ENCODE results near the gene PLEKHH1. TPM values are rescaled to one million over a fixed set of nuclear protein-coding genes. Genes with fewer than 3 reads are reported as not detected.

The PLEKHH1 gene
- total RNA-seq, 1 experiment from 2014 or later: 32.4 TPM

- CTCF ChIA-PET: no interaction called here
- Mint-ChIP-seq H3K36me3 (ENCODE audit: insufficient read depth, unreplicated experiment) (no peaks in the 10 kb centered on the region), H3K9me3 (ENCODE audit: unreplicated experiment) (no peaks in the 10 kb centered on the region), H3K27ac (ENCODE audit: unreplicated experiment) (no peak overlapping the region), H3K4me3 (ENCODE audit: unreplicated experiment) (no peak overlapping the region), H3K4me1 (ENCODE audit: low read depth, unreplicated experiment) (peaks cover 13% of the 10 kb centered on the region), H3K27me3 (ENCODE audit: insufficient read depth, unreplicated experiment) (no peaks in the 10 kb centered on the region)
- intact Hi-C loops (cut with micrococcal nuclease; ENCODE audit: unreplicated experiment): no loop called here
- no TSS peak for BruUV-seq (replicated peaks)
- no peak for TF ChIP-seq CTCF (IDR thresholded peaks at IDR 0.05; ENCODE audit: insufficient read depth in 1 of 2, low read depth in 1 of 2, low read length in 1 of 2, severe bottlenecking in 1 of 2, unreplicated experiment in 1 of 2)
- Histone ChIP-seq H3K9me3 (no peaks in the 10 kb centered on the region), H3K27me3 (replicated peaks; ENCODE audit: control insufficient read depth, insufficient read depth, low read length) (no peaks in the 10 kb centered on the region), H3K4me1 (no peaks in the 10 kb centered on the region), H3K36me3 (ENCODE audit: control insufficient read depth, insufficient read depth, low read length) (no peaks in the 10 kb centered on the region), H3K4me3 (ENCODE audit: low read depth, low read length) (no peak overlapping the region)
- DNase-seq: no peak
- POLR2A ChIA-PET: no interaction called here
These were observed 31.4 kb upstream of the PLEKHH1 start for GRCh38 chr14:67501670-67502069.

- CTCF ChIA-PET: no interaction called here
- BruUV-seq (replicated peaks): no TSS peak
These were observed 30.2 kb upstream of the PLEKHH1 start for GRCh38 chr14:67502867-67503266.

GRCh38 chr14:67503331-67503730, 29.8 kb upstream of the PLEKHH1 start:
- Mint-ChIP-seq H3K36me3 (ENCODE audit: insufficient read depth, unreplicated experiment) (no peaks in the 10 kb centered on the region), H3K4me3 (ENCODE audit: unreplicated experiment) (no peak overlapping the region), H3K4me1 (ENCODE audit: low read depth, unreplicated experiment) (peaks cover 7% of the 10 kb centered on the region), H3K9me3 (ENCODE audit: unreplicated experiment) (no peaks in the 10 kb centered on the region), H3K27ac (ENCODE audit: unreplicated experiment) (no peak overlapping the region), H3K27me3 (ENCODE audit: insufficient read depth, unreplicated experiment) (no peaks in the 10 kb centered on the region)
- TF ChIP-seq CTCF (IDR thresholded peaks at IDR 0.05; ENCODE audit: insufficient read depth in 1 of 2, low read depth in 1 of 2, low read length in 1 of 2, severe bottlenecking in 1 of 2, unreplicated experiment in 1 of 2): no peak
- no peak overlapping the region for H3K4me3 ChIP-seq (ENCODE audit: low read depth, low read length)
- POLR2A ChIA-PET: no interaction called here
- DNase-seq: no peak
- H3K36me3 ChIP-seq (ENCODE audit: control insufficient read depth, insufficient read depth, low read length): no peaks in the 10 kb centered on the region
- no peaks in the 10 kb centered on the region; the same call in 1 of the 2 replicates for H3K27me3 ChIP-seq (replicated peaks; ENCODE audit: control insufficient read depth, insufficient read depth, low read length)
- no TSS peak for BruUV-seq (replicated peaks)
- intact Hi-C loops (cut with micrococcal nuclease; ENCODE audit: unreplicated experiment): no loop called here
- H3K9me3 ChIP-seq: no peaks in the 10 kb centered on the region
- no peaks in the 10 kb centered on the region for H3K4me1 ChIP-seq
- CTCF ChIA-PET: no interaction called here

More at GRCh38 chr14:67502867-67503266, 30.2 kb upstream of the PLEKHH1 start:
- no peaks in the 10 kb centered on the region for H3K36me3 ChIP-seq (ENCODE audit: control insufficient read depth, insufficient read depth, low read length)
- no peak for DNase-seq
- no peak overlapping the region for H3K4me3 Mint-ChIP-seq (ENCODE audit: unreplicated experiment)
- no peak overlapping the region for H3K27ac Mint-ChIP-seq (ENCODE audit: unreplicated experiment)
- H3K27me3 Mint-ChIP-seq (ENCODE audit: insufficient read depth, unreplicated experiment): no peaks in the 10 kb centered on the region
- no peak overlapping the region for H3K4me3 ChIP-seq (ENCODE audit: low read depth, low read length)
- H3K4me1 Mint-ChIP-seq (ENCODE audit: low read depth, unreplicated experiment): peaks cover 12% of the 10 kb centered on the region
- no peak for TF ChIP-seq CTCF (IDR thresholded peaks at IDR 0.05; ENCODE audit: insufficient read depth in 1 of 2, low read depth in 1 of 2, low read length in 1 of 2, severe bottlenecking in 1 of 2, unreplicated experiment in 1 of 2)
- no peaks in the 10 kb centered on the region for H3K9me3 Mint-ChIP-seq (ENCODE audit: unreplicated experiment)
- H3K9me3 ChIP-seq: no peaks in the 10 kb centered on the region
- intact Hi-C loops (cut with micrococcal nuclease; ENCODE audit: unreplicated experiment): no loop called here
- H3K4me1 ChIP-seq: no peaks in the 10 kb centered on the region
- POLR2A ChIA-PET: no interaction called here
- no peaks in the 10 kb centered on the region; the same call in 1 of the 2 replicates for H3K27me3 ChIP-seq (replicated peaks; ENCODE audit: control insufficient read depth, insufficient read depth, low read length)
- no peaks in the 10 kb centered on the region for H3K36me3 Mint-ChIP-seq (ENCODE audit: insufficient read depth, unreplicated experiment)

Data from Caco-2 (cell line).